ENCODE measurements around the gene DDX28.

DDX28 gene, protein sequence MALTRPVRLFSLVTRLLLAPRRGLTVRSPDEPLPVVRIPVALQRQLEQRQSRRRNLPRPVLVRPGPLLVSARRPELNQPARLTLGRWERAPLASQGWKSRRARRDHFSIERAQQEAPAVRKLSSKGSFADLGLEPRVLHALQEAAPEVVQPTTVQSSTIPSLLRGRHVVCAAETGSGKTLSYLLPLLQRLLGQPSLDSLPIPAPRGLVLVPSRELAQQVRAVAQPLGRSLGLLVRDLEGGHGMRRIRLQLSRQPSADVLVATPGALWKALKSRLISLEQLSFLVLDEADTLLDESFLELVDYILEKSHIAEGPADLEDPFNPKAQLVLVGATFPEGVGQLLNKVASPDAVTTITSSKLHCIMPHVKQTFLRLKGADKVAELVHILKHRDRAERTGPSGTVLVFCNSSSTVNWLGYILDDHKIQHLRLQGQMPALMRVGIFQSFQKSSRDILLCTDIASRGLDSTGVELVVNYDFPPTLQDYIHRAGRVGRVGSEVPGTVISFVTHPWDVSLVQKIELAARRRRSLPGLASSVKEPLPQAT

DNA sequence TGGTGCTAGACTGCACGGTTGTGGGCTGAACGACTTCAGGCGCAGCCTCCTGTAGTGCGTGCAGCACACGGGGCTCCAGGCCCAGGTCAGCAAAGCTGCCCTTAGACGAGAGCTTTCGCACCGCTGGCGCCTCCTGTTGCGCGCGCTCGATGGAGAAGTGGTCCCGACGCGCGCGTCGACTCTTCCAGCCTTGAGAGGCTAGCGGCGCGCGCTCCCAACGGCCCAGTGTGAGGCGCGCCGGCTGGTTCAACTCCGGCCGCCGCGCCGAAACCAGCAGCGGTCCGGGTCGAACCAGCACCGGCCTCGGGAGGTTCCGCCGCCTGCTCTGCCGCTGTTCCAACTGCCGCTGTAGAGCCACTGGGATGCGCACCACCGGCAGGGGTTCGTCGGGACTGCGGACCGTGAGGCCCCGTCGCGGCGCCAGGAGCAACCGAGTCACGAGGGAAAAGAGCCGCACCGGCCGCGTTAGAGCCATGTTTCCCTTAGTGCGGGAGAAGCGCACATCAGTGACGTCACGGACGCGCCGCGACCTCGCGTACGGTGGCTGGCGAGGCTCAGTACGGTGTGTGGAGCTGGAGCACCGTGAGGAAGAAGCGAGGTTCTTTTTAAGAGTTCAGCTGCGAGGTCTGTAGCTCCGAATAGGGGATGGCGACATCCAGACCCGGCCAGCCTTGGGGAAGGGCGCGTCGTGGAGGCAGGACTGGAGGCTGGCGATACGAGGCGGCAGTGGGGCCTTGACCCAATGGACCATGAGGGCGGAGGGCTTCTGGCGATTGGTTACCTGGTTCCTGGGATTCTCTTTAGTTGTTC is at the start of gene DDX28, which contains the start of gene DUS2:
DDX28 (minus strand) TSS at position 505 of the 810 bp plus-strand sequence; CDS start at position 475, 30 bp downstream.
DUS2 (plus strand) TSS at position 557 of the 810 bp plus-strand sequence. CDS start 14,740 bp downstream, outside the sequence.
- DNase-seq (ENCODE audit: low read depth), result peak; percentile 53

DNA sequence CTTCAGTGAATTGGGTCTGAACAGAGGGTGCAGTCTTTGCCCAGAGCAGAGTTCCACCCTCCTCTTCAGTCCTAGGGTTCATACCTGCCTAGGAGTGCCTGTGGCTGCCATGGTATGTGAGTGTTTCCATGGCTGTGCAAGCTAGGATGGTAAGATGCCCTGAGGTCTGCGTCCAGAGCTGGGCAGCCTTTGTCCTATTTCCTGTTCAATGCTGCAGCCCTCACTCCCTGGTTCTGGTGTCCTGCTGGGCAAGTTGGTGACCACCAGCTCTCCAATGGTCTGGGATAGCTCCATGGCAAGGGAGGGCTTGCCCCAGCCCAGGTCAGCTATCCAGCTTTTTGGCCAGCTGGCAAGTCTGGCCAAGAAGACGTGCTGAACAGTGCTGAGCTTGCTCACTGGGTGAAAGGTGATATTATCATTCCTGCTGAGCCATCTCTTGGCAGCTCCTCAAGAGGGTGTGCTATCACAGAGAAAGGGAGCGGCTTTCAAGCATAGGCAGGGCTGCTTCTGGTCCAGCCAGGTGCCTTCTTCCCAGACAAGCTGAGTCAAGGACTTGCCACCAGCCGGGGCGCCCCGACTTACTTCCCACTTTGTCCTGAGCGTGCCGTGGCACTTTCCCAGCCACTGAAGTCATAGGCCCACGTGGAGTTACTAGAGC is 49.1 kb upstream of the DDX28 start:
- peak; percentile 61 for DNase-seq (ENCODE audit: low read depth)

GRCh38 chr16:68071518-68071901 is 48.5 kb upstream of the DDX28 start:
- no peak for DNase-seq (ENCODE audit: low read depth)

GRCh38 chr16:68070806-68071517 is 47.9 kb upstream of the DDX28 start:
- no peak for DNase-seq (ENCODE audit: low read depth)

- DNase-seq (ENCODE audit: low read depth), result no peak
Measured at GRCh38 chr16:68070249-68070730, 47.3 kb upstream of the DDX28 start.

DNA sequence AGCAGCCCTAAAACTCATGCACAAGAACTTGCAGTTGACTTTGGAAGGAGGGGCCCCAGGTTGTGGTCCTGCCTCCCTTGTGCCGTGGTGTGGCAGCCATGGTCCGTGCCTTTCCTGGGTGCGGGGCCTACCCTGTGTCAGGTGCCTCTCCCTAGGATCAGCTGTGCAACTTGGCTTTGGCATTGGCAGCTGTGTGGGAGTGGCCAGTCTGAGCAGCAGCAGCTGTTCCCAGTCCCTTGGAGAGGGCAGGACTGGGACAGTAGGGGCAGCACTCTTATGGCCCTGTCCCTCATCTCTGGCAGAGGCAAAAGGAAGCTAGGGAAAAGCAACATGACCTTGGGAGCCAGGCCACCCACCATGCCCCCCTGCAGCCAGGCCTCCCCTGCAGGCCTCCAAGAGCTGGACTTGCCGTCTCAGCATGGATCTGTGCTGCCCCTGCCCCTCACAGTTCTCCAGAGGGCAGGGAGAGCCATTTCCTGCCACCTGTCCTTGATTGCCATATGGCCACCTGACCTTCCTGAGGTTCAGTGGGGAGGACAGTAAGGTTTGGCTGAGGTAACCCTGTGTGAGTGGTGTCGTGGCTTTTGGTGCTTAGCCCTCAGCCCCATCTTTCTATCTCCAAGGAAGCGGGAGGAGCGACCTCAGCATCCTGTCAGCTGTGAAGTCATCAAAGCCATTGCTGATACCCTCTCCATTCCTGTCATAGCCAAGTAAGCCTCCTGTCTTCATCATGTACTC is 46.6 kb upstream of the DDX28 start:
- no peak for DNase-seq (ENCODE audit: low read depth)

DNA sequence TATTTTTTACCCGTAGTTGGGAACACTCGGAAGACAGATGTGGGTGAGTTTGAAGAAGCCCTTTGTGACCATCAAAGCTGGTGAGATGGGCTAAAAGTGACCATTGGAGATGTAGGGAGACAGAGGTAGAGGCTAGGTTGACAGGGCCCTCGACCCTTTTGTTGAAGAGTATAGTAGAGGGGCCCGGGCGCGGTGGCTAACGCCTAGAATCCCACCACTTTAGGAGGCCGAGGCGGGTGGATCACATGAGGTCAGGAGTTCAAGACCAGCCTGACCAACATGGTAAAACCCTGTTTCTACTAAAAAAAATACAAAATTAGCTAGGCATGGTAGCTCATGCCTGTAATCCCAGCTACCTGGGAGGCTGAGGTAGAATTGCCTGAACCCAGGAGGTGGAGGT is 45.9 kb upstream of the DDX28 start:
- DNase-seq (ENCODE audit: low read depth), result no peak

DNA sequence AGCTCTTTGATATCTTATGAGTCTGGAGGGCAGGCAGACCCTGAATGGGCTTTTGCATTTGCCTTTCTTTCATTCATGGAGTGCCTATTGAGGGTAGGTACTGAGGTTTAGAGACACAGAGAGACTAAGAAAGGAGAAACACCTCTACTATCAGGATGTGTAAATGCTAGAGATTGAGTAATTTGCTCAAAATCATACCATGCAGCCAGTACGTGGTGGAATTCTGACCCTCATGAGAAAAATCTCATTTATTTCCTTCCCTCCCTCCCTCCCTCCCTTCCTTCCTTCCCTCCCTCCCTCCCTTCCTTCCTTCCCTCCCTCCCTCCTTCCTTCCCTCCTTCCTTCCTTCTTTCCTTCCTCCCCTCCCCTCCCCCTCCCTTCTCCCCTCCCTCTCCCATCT is 43.7 kb upstream of the DDX28 start:
- no peak for DNase-seq (ENCODE audit: low read depth)

DNA sequence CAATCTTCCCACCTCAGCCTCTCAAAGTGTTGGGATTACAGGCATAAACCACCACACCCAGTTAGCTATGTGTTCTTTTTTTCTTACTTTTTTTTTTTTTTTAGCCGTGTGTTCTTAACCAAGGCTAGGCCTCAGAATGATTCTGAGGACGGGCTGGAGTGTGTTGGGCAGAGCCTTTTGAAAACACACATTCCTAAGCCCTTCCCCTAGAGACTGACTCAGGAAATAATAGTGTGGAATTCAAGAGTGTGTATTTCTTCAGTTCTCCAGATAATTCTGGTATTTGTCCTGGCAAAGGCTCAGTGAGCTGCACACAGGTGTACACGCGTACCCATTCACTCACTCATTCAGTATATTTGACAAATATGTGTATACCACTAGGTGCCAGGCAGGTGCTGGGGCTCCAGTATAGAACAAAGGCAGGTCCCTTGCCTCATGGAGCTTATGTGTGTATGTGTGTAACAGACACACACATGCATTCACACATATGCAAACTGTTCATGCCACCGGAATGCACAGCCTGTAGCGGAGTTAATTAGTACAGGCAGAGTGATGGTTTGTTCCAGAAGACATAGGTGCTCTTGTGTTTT is 42.8 kb upstream of the DDX28 start:
- no peak for DNase-seq (ENCODE audit: low read depth)

DNA sequence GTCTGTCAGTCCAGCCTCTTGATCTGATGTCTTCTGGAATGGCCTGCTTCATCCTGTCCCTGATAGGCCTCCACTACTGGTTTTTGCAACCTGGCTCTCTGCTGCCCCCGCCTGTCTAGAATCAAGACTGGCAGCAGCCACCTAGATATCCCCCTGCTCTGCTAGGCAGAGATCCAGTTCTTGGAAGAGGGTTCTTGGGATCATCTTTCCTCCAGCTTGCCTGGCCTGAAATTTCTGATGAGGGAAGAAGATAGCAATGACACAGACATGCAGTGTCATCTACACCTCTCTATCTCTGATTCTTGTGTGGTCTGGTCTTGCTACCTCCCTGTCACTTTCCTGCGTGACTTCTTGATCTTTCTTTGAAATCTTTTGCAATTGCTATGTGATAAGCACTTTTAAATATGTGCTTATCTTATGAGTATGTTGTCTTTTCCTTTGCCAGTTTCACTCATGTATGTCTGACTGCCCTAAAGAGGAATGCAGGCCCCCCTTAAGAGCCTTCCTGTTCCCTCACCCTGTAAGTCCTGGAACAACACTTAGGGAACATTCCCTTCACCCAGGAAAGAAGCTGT is 41.8 kb upstream of the DDX28 start:
- no peak for DNase-seq (ENCODE audit: low read depth)

GRCh38 chr16:68062910-68063393 is 39.9 kb upstream of the DDX28 start:
- no peak for DNase-seq (ENCODE audit: low read depth)

GRCh38 chr16:68061396-68061795 is 38.4 kb upstream of the DDX28 start:
- DNase-seq (ENCODE audit: low read depth), result no peak

DNA sequence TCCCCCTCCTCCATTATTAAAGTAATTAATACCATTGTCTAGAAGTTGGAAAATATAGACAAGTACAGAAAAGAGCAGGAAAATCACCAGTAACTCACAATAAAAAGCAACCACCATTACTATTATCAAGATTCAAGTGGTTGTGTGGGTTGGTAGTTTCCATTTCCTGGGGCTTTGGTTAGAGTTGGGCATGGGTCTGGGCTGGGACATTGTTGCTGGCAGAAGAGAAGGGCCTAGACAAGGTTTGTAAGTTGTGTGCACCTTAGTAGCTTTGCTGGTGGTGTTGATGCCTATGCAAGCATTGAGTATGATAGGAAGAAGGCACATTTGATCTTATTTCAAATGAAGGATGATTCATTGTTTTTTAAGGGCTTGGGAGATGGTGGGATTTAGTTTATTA is 36.8 kb upstream of the DDX28 start:
- no peak for DNase-seq (ENCODE audit: low read depth)

- DNase-seq (ENCODE audit: low read depth), result no peak
Measured at GRCh38 chr16:68055395-68055794, 32.4 kb upstream of the DDX28 start.

GRCh38 chr16:68049449-68049848 is 26.4 kb upstream of the DDX28 start:
- DNase-seq (ENCODE audit: low read depth), result no peak

DNA sequence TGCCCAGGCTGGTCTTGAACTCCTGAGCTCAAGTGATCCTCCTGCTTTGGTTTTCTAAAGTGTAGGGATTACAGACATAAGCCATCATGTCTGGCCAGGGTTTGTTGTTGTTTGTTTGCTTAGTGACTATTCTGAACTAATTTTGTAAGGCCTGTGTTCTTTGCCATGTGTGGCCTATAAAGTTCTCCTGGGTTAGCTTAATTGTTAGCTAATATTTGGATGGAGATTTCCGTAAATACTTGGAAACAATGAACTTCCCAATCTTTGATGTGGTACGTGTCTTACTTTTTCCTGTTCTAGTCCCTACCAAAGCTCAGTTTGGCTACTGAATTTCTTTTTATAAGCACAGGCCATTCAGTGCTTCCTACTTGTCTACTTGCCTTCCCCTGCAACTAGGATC is 25.0 kb upstream of the DDX28 start:
- DNase-seq (ENCODE audit: low read depth), result no peak

- DNase-seq (ENCODE audit: low read depth), result no peak
Measured at GRCh38 chr16:68046106-68046505, 23.1 kb upstream of the DDX28 start.

- DNase-seq (ENCODE audit: low read depth), result no peak
Measured at GRCh38 chr16:68041783-68042182, 18.8 kb upstream of the DDX28 start.

- DNase-seq (ENCODE audit: low read depth), result no peak
Measured at GRCh38 chr16:68040506-68041288, 17.7 kb upstream of the DDX28 start.
